Stimulated activated CD4-positive, alpha-beta T cell treated with anti-CD3 and anti-CD28 coated beads, TNF-alpha, amount 100 ng/mL, for 24 hours (primary cell): ENCODE results near the gene GH2.
A peak's percentile ranks its signal among the peaks of the same experiment; 100 is the strongest.
"Not testable (repeated sequence)": the region's sequence is repeated elsewhere in the genome, so short reads cannot be mapped to it uniquely, and the experiment has no call there.

ENCODE experiments used
- DNase-seq, 3 experiments: peaks; one replicate each; pipeline ENCODE4 v3.0.0-alpha.2; 2020; ENCODE audit warnings: low read depth in 3 of 3

GH2 gene

GRCh38 chr17:63874061-63874626, 7.6 kb downstream of the GH2 start:
- DNase-seq: not testable (repeated sequence)

DNA sequence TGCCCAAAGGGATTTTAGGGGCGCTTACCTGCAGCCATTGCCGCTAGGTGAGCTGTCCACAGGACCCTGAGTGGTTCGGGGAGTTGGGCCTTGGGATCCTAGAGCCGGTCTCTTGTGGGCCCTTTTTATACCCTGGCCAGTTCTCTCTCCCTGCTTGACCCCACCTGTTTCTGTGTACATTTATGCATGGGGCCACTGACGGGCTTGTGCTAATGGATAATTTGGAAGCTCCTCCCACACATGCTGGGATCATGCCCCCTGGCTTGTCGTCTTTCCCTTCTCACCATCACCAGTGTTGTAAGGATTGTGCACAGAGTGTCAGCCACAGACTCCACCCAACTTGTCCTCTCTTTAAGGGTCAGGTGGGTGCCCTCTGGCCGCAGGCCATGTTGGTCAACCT, 8.2 kb downstream of the GH2 start, which contains the start of gene CSH2:
TSS of gene CSH2 (minus strand) at position 101 of the 400 bp plus-strand sequence. CDS start at position 38, 63 bp downstream.
- DNase-seq: not testable (repeated sequence)

- DNase-seq: not testable (repeated sequence)
Observed at GRCh38 chr17:63871646-63872365, 9.9 kb downstream of the GH2 start.

DNA sequence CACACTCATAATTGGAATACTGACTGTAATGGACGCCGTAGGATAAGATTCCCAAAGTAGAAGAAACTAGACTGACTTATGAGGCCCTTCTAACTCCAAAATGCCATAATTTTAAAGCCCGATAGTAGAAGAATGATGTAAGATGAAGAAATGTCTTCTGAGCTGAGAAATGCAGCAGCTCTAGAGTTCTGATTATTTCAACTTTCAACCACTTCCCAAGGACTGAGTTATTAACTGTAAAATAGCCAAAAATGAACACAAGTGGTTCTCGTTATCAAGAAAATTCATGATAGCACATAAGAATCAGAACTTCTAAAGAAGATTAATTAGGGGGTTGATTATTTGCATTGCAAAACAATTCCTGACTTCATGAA, 11.5 kb downstream of the GH2 start:
- DNase-seq: not testable (repeated sequence)

DNA sequence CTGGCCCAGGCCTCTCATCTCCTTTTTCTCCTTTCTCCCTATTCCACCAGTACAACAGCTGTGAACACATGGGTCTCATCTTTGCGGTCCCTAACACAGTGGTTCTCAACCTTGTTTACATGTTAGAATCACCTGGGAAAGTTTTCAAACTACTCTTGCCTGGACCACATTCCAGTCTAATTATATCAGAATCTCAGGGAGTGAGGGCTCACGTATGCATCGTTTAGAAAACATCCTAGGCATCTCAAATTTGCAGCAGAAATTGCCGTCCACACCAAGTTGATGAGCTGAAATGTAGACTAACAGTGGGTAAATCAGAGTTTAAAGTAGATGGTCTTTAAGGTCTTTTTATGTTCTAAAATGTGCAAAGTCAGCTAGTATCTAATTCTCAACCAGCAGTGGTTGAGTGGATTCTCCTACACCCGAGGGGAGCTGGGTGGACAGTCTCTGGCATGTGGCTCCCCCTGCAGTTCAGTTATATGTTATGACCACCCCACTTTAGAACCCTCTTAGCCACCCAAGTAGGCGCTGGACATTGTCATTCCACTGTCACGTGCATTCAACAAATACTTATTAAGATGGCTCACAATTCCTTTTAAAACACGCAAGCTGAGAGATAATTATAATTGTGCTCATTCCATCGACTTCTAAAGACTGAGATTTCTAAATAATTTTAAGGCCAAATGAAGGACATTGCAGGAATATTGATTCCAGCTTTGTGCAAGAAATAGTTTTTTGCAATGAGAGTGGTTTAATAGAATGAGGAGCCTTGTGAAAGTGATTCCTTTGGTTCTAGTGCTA, 12.1 kb downstream of the GH2 start:
- not testable (repeated sequence) for DNase-seq

GRCh38 chr17:63866625-63867024, 15.1 kb downstream of the GH2 start:
- DNase-seq: not testable (repeated sequence)

DNA sequence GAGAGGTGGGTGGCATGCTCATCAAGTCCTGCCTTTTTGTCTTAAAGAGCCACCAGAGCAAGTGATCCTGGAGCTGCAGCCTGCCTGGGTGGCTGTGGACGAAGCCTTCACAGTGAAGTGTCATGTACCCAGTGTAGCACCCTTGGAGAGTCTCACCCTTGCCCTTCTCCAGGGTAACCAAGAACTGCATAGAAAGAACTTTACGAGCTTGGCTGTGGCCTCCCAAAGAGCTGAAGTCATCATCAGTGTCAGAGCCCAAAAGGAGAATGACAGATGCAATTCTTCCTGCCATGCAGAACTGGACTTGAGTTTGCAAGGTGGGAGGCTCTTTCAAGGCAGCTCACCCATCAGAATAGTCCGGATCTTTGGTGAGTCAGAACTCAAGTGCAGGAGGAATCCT, 22.5 kb downstream of the GH2 start:
- DNase-seq: no peak

DNA sequence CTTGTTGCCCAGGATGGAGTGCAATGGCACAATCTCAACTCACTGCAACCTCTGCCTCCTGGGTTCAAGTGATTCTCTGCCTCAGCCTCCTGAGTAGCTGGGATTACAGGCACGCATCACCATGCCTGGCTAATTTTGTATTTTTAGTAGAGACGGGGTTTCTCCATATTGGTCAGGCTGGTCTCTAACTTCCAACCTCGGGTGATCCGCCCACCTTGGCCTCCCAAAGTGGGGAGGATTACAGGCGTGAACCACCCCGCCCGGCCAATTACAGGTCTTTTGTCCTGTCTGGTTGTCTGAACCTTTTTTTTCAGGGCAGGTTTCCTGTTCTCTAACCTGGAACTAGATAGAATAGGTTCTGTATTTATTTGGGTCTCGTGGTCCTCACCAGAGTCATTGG, 25.3 kb downstream of the GH2 start:
- DNase-seq: not testable (repeated sequence)

DNA sequence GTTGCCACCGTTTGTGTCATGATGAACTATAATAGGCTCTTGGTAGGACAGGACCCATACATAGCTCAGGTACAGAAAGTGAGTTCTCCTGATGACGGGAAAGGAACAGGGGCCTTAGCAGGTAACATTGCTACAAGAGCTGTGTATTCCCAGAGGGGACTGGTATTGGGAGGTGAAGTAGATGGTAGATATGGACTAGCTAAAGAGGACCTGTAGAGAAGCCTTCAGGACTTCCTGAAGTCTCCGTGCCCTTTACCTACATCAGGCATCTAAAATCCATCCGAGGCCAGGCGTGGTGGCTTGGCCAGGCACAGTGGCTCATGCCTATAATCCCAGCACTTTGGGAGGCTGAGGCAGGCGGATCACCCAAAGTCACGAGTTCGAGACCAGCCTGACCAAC, 26.6 kb downstream of the GH2 start:
- no peak for DNase-seq

GRCh38 chr17:63854709-63855108, 27.0 kb downstream of the GH2 start:
- DNase-seq: no peak

DNA sequence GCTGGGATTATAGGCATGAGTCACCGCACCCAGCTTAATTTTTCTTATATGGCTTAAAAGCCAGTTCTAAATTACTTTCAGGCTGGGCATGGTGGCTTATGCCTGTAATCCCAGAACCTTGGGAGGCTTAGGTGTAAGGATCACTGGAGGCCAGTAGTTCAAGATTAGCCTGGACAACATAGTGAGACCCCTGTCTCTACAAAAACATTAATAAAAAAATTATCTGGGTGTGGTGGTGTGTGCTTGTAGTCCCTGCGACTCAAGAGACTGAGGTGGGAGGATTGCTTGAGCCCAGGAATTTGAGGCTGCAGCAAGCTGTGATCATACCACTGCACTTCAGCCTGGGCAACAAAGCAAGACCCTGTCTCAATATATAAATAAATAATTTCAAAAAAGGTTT, 28.5 kb downstream of the GH2 start:
- DNase-seq: no peak

DNA sequence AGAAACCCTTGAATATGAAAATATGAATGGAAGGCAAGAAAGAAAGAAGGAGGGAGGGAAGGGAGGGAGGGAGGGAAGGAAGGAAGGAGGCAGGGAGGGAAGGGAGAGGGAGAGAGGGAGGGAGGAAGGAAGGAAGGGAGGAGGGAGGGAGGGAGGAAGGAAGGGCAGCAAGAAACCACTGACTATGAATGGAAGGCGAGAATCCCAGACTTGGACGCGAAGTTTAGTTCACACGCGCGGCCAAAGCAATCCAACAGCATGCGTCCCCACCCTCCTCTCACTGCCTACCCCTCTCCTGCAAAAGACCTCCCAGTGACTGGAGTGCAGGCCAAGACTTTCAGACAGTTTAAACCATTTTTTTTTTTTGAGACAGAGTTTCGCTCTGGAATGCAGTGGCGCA, 31.3 kb downstream of the GH2 start:
- DNase-seq: no peak

GRCh38 chr17:63848834-63849689, 32.7 kb downstream of the GH2 start:
- DNase-seq: peak; percentile 93 to 96 (median 95)

GRCh38 chr17:63847525-63848249, 34.1 kb downstream of the GH2 start:
- no peak for DNase-seq

GRCh38 chr17:63845509-63845908, 36.2 kb downstream of the GH2 start:
- DNase-seq: no peak

- DNase-seq: no peak
Observed at GRCh38 chr17:63843910-63844677, 37.6 kb downstream of the GH2 start.

DNA sequence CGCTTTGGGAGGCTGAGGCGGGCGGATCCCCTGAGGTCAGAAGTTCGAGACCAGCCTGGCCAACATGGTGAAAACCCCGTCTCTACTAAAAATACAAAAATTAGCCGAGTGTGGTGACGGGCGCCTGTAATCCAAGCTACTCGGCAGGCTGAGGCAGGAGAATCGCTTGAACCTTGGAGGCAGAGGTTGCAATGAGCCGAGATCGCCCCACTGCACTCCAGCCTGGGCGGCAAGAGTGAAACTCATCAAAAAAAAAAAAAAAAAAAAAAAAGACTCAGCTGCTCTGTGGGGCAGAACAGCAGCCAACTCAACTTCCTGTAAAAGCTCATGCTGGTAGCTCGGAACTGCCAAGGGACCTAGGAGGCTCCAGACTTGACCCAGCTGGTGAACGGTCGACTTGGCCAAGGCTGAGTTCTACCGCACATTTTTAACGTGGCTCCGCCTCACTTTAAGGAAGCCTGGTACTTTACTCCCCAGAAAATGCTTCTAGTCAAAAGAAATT, 38.3 kb downstream of the GH2 start:
- not testable (repeated sequence) for DNase-seq

- DNase-seq: peak; percentile 97 to 99 (median 98)
Observed at GRCh38 chr17:63842540-63843386, 39.0 kb downstream of the GH2 start, which contains the start of gene SMARCD2. Gene SMARCD2 (minus strand): TSS chr17:63842685. CDS start chr17:63842674, 11 bp downstream.

DNA sequence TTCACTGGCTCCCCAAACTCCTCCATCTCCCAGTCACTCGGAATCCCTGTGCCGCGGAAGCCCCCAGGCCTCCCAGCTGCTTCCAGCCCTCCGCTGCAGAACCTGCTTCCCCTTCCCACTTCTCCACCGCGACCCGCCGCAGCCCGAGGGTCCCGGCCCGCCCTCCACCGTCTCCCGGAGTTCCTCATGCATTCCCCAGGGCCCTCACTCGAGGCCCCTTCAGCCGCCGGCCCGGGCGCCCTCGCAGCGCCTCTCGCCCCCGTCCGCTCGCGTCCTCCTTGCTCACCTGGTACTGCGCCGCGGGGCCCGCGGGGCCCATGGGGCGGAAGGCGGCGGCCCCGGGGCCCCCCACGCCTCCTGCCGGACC, 39.6 kb downstream of the GH2 start:
- DNase-seq: no peak
